HepG2 (cell line): ENCODE data around the gene NIP7. TPM values are rescaled to one million over a fixed set of nuclear protein-coding genes. Genes with fewer than 3 reads are reported as not detected.

ENCODE experiments used
- AHDC1 ChIP-seq: sonication (generic); formaldehyde crosslinking; IDR thresholded peaks from 2 replicates; pipeline ENCODE4 v1.5.1; 2020; ENCODE audit warnings: mild to moderate bottlenecking, missing genetic modification reagents, borderline replicate concordance
- ATF3 ChIP-seq: sonication (generic); formaldehyde crosslinking; IDR thresholded peaks from 2 replicates; pipeline ENCODE4 v1.4.0; 2020; ENCODE audit warnings: missing genetic modification reagents
- ESRRA ChIP-seq: sonication (generic); formaldehyde crosslinking; IDR thresholded peaks from 2 replicates; pipeline ENCODE4 v1.5.1; 2020; ENCODE audit warnings: mild to moderate bottlenecking, low read depth, missing genetic modification reagents
- KDM5A ChIP-seq: fragments of 200-600 bp; sonication (generic); IDR thresholded peaks from 2 replicates; pipeline ENCODE4 v1.7.0; 2018; ENCODE audit warnings: antibody characterized with exemption, mild to moderate bottlenecking, low read length, borderline replicate concordance
- RCOR2 ChIP-seq: IDR thresholded peaks from 2 replicates; pipeline ENCODE4 v1.6.1; 2016; ENCODE audit warnings: missing biosample characterization, missing genetic modification reagents
- REST ChIP-seq, 2 experiments: IDR thresholded peaks; 2 replicates each; pipeline ENCODE4 v1.6.1; 2011 to 2012; ENCODE audit warnings: low read length in 2 of 2, borderline replicate concordance in 1 of 2, low read depth in 1 of 2, mild to moderate bottlenecking in 1 of 2, moderate library complexity in 1 of 2
- SMYD3 ChIP-seq: sonication (generic); formaldehyde crosslinking; IDR thresholded peaks from 2 replicates; pipeline ENCODE4 v1.8.1; 2023; ENCODE audit warnings: mild to moderate bottlenecking, missing genetic modification reagents
- U2AF2 ChIP-seq: fragments of 200-400 bp; formaldehyde crosslinking; IDR thresholded peaks from 2 replicates; pipeline ENCODE4 v1.6.1; 2017; ENCODE audit warnings: low read depth, mild to moderate bottlenecking, low read length
- ZBTB37 ChIP-seq: sonication (generic); formaldehyde crosslinking; IDR thresholded peaks from 2 replicates; pipeline ENCODE4 v1.4.0; 2020; ENCODE audit warnings: mild to moderate bottlenecking, missing genetic modification reagents
- ZMYM3 ChIP-seq: sonication (generic); formaldehyde crosslinking; IDR thresholded peaks from 2 replicates; pipeline ENCODE4 v1.5.1; 2020; ENCODE audit warnings: mild to moderate bottlenecking, missing genetic modification reagents
- ZNF280B ChIP-seq: sonication (generic); formaldehyde crosslinking; IDR thresholded peaks from 2 replicates; pipeline ENCODE4 v1.5.0; 2020; ENCODE audit warnings: missing genetic modification reagents, mild to moderate bottlenecking, borderline replicate concordance
- ZNF33A ChIP-seq: sonication (generic); formaldehyde crosslinking; IDR thresholded peaks from 2 replicates; pipeline ENCODE4 v1.5.1; 2020; ENCODE audit warnings: missing genetic modification reagents, mild to moderate bottlenecking, moderate library complexity, borderline replicate concordance
- ZNF350 ChIP-seq: sonication (generic); formaldehyde crosslinking; IDR thresholded peaks from 2 replicates; pipeline ENCODE4 v1.4.0; 2020; ENCODE audit warnings: mild to moderate bottlenecking, low read depth, missing genetic modification reagents, borderline replicate concordance
- ZNF354B ChIP-seq: sonication (generic); formaldehyde crosslinking; IDR thresholded peaks from 2 replicates; pipeline ENCODE4 v1.8.0; 2022; ENCODE audit warnings: mild to moderate bottlenecking, missing genetic modification reagents
- ZSCAN9 ChIP-seq: IDR thresholded peaks from 2 replicates; pipeline ENCODE4 v1.6.1; 2016; ENCODE audit warnings: borderline replicate concordance
- polyA plus RNA-seq, 8 experiments: library from polyadenylated mRNA; depleted of rRNA in 3 of 8; stranded (reverse) in 7 of 8; unstranded in 1 of 8; fragments of >200 nt; fragmentation: Illumina TruSeq in 4 of 8; extraction: Trizol in 4 of 8; gene quantifications; 2 replicates each; pipeline versions ENCODE4 v1.2.1 to v1.2.3, GENCODE V29; 2011 to 2016; ENCODE audit warnings: low read depth in 4 of 8, missing spikeins in 1 of 8, mixed read lengths in 1 of 8; ENCODE audit not compliant: insufficient read depth in 1 of 8
- total RNA-seq, 5 experiments: library from RNA; depleted of rRNA; stranded (reverse); fragments of >200 nt; fragmentation: Illumina TruSeq; extraction: Trizol; gene quantifications; 2 replicates each; pipeline ENCODE4 v1.2.3, GENCODE V29; 2016; ENCODE audit warnings: low read depth in 1 of 5

The NIP7 gene
- total and polyA plus RNA-seq, 2 of the 13 experiments (the other 11 are each of a cell fraction or from before 2014, with no cell fraction given) = 15.3 to 114 TPM

GRCh38 chr16:69310653-69311532 is 28.7 kb upstream of the NIP7 start, which contains the start of gene VPS4A (continued):
- TF ChIP-seq AHDC1 (CRISPR knock-in tag) = no peak
- TF ChIP-seq U2AF2 = no peak
- TF ChIP-seq SMYD3 (CRISPR knock-in tag) = no peak
- TF ChIP-seq ZNF33A = no peak
- TF ChIP-seq ATF3 (CRISPR knock-in tag) = peak; percentile 56; the same call in 1 of the 2 replicates
- TF ChIP-seq ZNF354B (CRISPR knock-in tag) = 0 out of 2 replicates have a peak, but pooled peaks have one; percentile 2
- no peak for TF ChIP-seq ZBTB37 (CRISPR knock-in tag)
- peak; percentile 82 for TF ChIP-seq ZMYM3 (CRISPR knock-in tag)
- no peak for TF ChIP-seq ESRRA (CRISPR knock-in tag)
- TF ChIP-seq KDM5A = peak; percentile 38; the same call in 1 of the 2 replicates
- TF ChIP-seq REST (IDR thresholded peaks at IDR 0.05; ENCODE audit: borderline replicate concordance in 1 of 2, low read depth in 1 of 2, low read length in 2 of 2) = no peak
- TF ChIP-seq ZNF350 (CRISPR knock-in tag) = no peak; the same call in 1 of the 2 replicates
- no peak for TF ChIP-seq ZNF280B (CRISPR knock-in tag)
- TF ChIP-seq RCOR2 (CRISPR knock-in tag) = no peak
- peak; percentile 55; the same call in 1 of the 2 replicates for TF ChIP-seq ZSCAN9 (CRISPR knock-in tag)
